22Rv1 (cell line): Measurements from ENCODE around the gene CEP290.
"Not testable (repeated sequence)": the region's sequence is repeated elsewhere in the genome, so short reads cannot be mapped to it uniquely, and the experiment has no call there.

Source experiments
- H3K27ac ChIP-seq: fragments of 450-650 bp; 2 replicates; pipeline ENCODE4 v1.5.1; 2017
- CTCF ChIP-seq: fragments of 450-650 bp; IDR thresholded peaks from 2 replicates; pipeline ENCODE4 v1.5.1; 2017; ENCODE audit warnings: mild to moderate bottlenecking
- ZFX ChIP-seq: fragments of 450-650 bp; IDR thresholded peaks from 2 replicates; pipeline ENCODE4 v1.6.1; 2017; ENCODE audit warnings: antibody characterized with exemption, borderline replicate concordance

Gene CEP290

GRCh38 chr12:88142610-88142991, 713 bp upstream of the CEP290 start:
- H3K27ac ChIP-seq, result peak overlapping the region; percentile 85
- TF ChIP-seq CTCF, result no peak
- TF ChIP-seq ZFX, result no peak

DNA sequence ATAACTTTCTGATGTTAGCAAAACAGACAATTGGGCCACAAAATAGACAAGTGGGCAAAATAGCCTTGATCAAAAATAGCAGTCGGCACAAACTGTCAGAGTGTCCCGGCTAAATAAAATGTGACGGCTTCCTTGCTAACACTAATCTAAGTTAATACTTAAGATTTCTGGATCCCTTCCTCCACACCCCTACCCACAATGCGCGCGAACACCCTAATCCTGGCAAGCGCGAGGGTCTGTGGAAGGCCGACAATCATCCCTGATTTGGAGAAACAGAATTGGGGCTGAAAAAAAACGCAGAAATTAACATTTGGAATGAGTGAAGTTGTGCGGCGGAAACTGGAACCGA, 489 bp downstream of the CEP290 start:
- TF ChIP-seq ZFX (no peak), CTCF (no peak)
- peak overlapping the region; percentile 85 for H3K27ac ChIP-seq

DNA sequence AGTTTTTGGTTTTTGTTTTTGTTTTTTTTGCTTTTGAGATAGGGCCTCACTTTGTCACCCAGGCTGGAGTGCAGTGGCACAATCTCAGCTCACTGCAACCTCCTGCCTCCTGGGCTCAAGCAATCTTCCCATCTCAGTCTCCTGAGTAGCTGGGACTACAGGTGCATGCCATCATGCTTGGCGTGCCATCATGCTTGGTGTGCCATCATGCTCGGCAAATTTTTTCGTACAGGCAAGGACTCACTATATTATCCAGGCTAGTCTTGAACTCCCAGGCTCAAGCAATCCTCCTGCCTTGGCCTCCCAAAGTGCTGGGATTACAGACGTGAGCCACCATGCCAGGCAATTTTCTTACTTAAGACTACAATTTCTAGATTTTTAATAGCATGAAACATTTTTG, 2.2 kb downstream of the CEP290 start:
- H3K27ac ChIP-seq, result not testable (repeated sequence)

GRCh38 chr12:88133181-88133580, 8.7 kb downstream of the CEP290 start:
- H3K27ac ChIP-seq, result not testable (repeated sequence)

DNA sequence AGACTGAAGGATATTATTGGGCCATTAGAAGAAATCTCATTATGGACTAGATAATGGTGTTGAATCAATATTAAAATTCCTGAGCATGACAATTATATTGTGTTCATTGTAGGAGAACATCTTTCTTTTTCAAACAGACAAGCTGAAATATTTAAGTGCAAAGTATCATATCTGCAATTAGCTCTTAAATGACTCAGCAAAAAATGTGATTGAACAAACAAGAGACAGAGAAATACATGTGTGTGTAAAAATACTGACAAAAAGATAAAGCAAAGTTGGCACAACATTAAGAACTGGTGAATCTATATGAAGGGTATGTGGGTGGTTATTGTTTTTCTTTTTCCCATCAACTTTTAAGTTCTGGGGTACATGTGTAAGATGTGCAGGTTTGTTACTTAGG, 9.5 kb downstream of the CEP290 start:
- no peak overlapping the region; the same call in 1 of the 2 replicates for H3K27ac ChIP-seq
- TF ChIP-seq ZFX (no peak), CTCF (no peak)

GRCh38 chr12:88127855-88128254, 14.0 kb downstream of the CEP290 start:
- no peak for TF ChIP-seq CTCF
- TF ChIP-seq ZFX, result no peak
- no peak overlapping the region for H3K27ac ChIP-seq

- no peak for TF ChIP-seq CTCF
- no peak for TF ChIP-seq ZFX
- no peak overlapping the region for H3K27ac ChIP-seq
Measured at GRCh38 chr12:88127099-88127498, 14.8 kb downstream of the CEP290 start.

- TF ChIP-seq ZFX (no peak), CTCF (no peak)
- H3K27ac ChIP-seq, result no peak overlapping the region
Measured at GRCh38 chr12:88122666-88123065, 19.2 kb downstream of the CEP290 start.

- no peak for TF ChIP-seq ZFX
- TF ChIP-seq CTCF, result no peak
- no peak overlapping the region for H3K27ac ChIP-seq
Measured at GRCh38 chr12:88113871-88114270, 28.0 kb downstream of the CEP290 start.
